Measurements from ENCODE around the gene S100A9. TPM values are rescaled to one million over a fixed set of nuclear protein-coding genes. Genes with fewer than 3 reads are reported as not detected.
"Not testable (repeated sequence)": the region's sequence is repeated elsewhere in the genome, so short reads cannot be mapped to it uniquely, and the experiment has no call there.

Gene S100A9
- total RNA-seq, 1 experiment from 2014 or later: 0.59 TPM

DNA sequence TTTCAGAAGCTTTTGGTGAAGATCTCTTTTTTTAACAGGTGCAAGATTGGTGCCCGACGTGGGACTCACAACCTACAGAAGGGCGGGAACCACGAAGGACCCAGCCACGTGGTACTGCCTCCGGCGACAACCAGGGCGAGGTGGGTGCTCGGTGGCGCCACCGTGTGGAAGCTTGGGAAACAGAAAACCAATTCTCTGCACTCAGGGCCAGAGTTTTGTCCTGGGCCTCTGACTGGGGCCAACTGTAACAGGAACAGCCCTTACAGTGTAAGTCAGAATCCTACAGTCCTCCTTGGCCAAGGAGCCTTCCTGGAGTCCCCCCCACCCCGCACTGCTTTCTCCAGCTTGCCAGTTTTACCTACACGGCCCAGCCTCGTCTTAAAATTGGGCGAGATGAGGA, 47.1 kb downstream of the S100A9 start:
- H3K9me3 ChIP-seq (ENCODE audit: control insufficient read depth in 1 of 2, insufficient read depth in 1 of 2, low read depth in 1 of 2, low read length in 2 of 2): no peaks in the 10 kb centered on the region
- peaks cover 59% of the 10 kb centered on the region for H3K27me3 ChIP-seq (ENCODE audit: insufficient read depth, low read length)
- no peaks in the 10 kb centered on the region for H3K36me3 ChIP-seq (ENCODE audit: control insufficient read depth in 1 of 2, insufficient read depth in 2 of 2, low read length in 2 of 2)
- H3K27ac ChIP-seq (ENCODE audit: low read depth, low read length): no peak overlapping the region
- H4K20me1 ChIP-seq (ENCODE audit: insufficient read depth): no peaks in the 10 kb centered on the region
- no TSS peak for BruUV-seq (replicated peaks)
- H3K4me2 ChIP-seq (ENCODE audit: low read length): no peak overlapping the region
- ChIA-PET CTCF (no interaction called here), RAD21 (ENCODE audit: low non-redundant PET in 1 of 2, low total read pairs in 2 of 2, uncharacterized antibody in 2 of 2, unreplicated experiment in 2 of 2) (no interaction called here), POLR2A (no interaction called here)
- no peak overlapping the region for H2AFZ ChIP-seq (ENCODE audit: low read depth, low read length, poor library complexity, severe bottlenecking)
- no peaks in the 10 kb centered on the region for H3K79me2 ChIP-seq (ENCODE audit: insufficient read depth, low read length)
- no peak overlapping the region for H3K4me3 ChIP-seq (replicated peaks in 1 of 2; ENCODE audit: low read depth in 1 of 2, low read length in 2 of 2)
- ATAC-seq: peak; percentile 87
- TF ChIP-seq, protein P1, sequence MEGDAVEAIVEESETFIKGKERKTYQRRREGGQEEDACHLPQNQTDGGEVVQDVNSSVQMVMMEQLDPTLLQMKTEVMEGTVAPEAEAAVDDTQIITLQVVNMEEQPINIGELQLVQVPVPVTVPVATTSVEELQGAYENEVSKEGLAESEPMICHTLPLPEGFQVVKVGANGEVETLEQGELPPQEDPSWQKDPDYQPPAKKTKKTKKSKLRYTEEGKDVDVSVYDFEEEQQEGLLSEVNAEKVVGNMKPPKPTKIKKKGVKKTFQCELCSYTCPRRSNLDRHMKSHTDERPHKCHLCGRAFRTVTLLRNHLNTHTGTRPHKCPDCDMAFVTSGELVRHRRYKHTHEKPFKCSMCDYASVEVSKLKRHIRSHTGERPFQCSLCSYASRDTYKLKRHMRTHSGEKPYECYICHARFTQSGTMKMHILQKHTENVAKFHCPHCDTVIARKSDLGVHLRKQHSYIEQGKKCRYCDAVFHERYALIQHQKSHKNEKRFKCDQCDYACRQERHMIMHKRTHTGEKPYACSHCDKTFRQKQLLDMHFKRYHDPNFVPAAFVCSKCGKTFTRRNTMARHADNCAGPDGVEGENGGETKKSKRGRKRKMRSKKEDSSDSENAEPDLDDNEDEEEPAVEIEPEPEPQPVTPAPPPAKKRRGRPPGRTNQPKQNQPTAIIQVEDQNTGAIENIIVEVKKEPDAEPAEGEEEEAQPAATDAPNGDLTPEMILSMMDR (IDR thresholded peaks at IDR 0.05 in 2 of 3, conservative IDR thresholded peaks at IDR 0.05 in 1 of 3; ENCODE audit: borderline replicate concordance in 1 of 3, insufficient read depth in 1 of 3, low read depth in 2 of 3, low read length in 2 of 3): peak; percentile 62 to 78 (median 68); a peak in 5 of 6 replicates
- TF ChIP-seq ZFX (IDR thresholded peaks at IDR 0.05) (no peak), CBX3 (IDR thresholded peaks at IDR 0.05; ENCODE audit: low read depth) (peak; percentile 99), SP1 (IDR thresholded peaks at IDR 0.05; ENCODE audit: low read depth) (no peak), POLR2A (IDR thresholded peaks at IDR 0.05; ENCODE audit: borderline replicate concordance, extremely low read depth, insufficient read depth, insufficient read length) (no peak)
- TF ChIP-seq, protein P2, sequence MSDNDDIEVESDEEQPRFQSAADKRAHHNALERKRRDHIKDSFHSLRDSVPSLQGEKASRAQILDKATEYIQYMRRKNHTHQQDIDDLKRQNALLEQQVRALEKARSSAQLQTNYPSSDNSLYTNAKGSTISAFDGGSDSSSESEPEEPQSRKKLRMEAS (IDR thresholded peaks at IDR 0.05): peak; percentile 100
- no peak overlapping the region for H3K9ac ChIP-seq (ENCODE audit: low read length)
- H3K9me2 ChIP-seq (ENCODE audit: insufficient read depth): no peaks in the 10 kb centered on the region
- intact Hi-C loops (cut with micrococcal nuclease): loop anchor here (2.0 to 5.0 kb wide), 2 partner anchors 52 to 93 kb away; no protein-coding TSS in a partner anchor
- peak; percentile 39 for DNase-seq (ENCODE audit: low read depth, low spot score)
- H3K4me1 ChIP-seq (ENCODE audit: control insufficient read depth in 1 of 2, insufficient read depth in 2 of 2, low read length in 2 of 2): no peaks in the 10 kb centered on the region

DNA sequence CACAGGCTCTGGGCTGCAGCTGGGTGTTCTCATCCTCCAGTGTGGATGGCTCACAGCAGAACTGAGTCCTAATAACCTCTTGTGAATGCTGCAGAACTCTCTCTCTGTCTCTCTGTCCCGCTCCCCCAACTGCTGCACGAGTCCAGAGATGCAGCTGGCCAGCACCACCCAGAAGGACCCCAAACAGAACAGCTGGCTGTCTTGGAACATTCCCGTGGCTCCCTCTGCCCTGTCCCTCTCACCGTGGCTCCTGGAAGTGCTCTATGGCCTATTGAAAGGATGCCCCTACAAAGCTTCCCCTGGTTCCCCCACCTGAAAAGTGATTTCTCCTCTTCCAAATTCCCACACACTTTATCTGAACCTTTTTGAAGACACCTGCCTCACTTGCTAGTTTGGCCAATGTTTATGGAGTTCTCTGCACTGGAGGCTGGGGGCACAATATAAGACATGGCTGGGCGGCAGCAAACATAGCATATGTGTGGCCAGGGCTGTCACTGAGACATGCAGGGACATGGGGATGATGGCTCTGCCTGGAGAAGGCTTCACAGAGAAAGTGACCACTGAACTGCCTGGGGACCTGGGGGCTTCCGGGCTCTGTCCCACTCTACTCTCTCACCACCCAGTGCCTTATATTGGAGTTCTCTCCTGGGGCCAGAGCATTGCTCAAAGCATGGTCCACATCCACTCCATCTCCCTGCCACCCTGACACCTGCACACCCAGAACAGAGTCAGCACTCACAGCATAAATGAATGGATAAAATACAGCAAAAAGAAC, 48.4 kb downstream of the S100A9 start:
- H3K9me3 ChIP-seq (ENCODE audit: control insufficient read depth in 1 of 2, insufficient read depth in 1 of 2, low read depth in 1 of 2, low read length in 2 of 2); H3K79me2 ChIP-seq (ENCODE audit: insufficient read depth, low read length); H3K9ac ChIP-seq (ENCODE audit: low read length); H4K20me1 ChIP-seq (ENCODE audit: insufficient read depth); H2AFZ ChIP-seq (ENCODE audit: low read depth, low read length, poor library complexity, severe bottlenecking); POLR2A ChIA-PET; H3K4me3 ChIP-seq (replicated peaks in 1 of 2; ENCODE audit: low read depth in 1 of 2, low read length in 2 of 2); H3K9me2 ChIP-seq (ENCODE audit: insufficient read depth); H3K27ac ChIP-seq (ENCODE audit: low read depth, low read length); RAD21 ChIA-PET (ENCODE audit: low non-redundant PET in 1 of 2, low total read pairs in 2 of 2, uncharacterized antibody in 2 of 2, unreplicated experiment in 2 of 2); H3K36me3 ChIP-seq (ENCODE audit: control insufficient read depth in 1 of 2, insufficient read depth in 2 of 2, low read length in 2 of 2); DNase-seq (ENCODE audit: low read depth, low spot score); ATAC-seq; CTCF ChIA-PET; BruUV-seq (replicated peaks); H3K4me1 ChIP-seq (ENCODE audit: control insufficient read depth in 1 of 2, insufficient read depth in 2 of 2, low read length in 2 of 2); H3K4me2 ChIP-seq (ENCODE audit: low read length): not testable (repeated sequence)
- peaks cover 47% of the 10 kb centered on the region for H3K27me3 ChIP-seq (ENCODE audit: insufficient read depth, low read length)
- intact Hi-C loops (cut with micrococcal nuclease): loop anchor here (2.0 kb wide), 1 partner anchor 53 kb away; no protein-coding TSS in a partner anchor

DNA sequence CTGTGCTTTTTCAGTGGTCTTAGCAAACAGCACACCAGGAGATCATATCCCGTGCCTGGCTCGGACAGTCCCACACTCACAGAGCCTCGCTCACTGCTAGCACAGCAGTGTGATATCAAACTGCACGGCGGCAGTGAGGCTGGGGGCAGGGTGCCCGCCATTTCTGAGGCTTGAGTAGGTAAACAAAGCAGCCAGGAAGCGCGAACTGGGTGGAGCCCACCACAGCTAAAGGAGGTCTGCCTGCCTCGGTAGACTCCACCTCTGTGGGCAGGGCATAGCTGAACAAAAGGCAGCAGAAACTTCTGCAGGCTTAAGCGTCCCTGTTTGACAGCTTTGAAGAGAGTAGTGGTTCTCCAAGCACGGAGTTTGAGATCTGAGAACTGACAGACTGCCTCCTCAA, 49.6 kb downstream of the S100A9 start:
- DNase-seq (ENCODE audit: low read depth, low spot score); H2AFZ ChIP-seq (ENCODE audit: low read depth, low read length, poor library complexity, severe bottlenecking); H3K4me2 ChIP-seq (ENCODE audit: low read length); H3K4me3 ChIP-seq (replicated peaks in 1 of 2; ENCODE audit: low read depth in 1 of 2, low read length in 2 of 2); POLR2A ChIA-PET; H3K9me2 ChIP-seq (ENCODE audit: insufficient read depth); CTCF ChIA-PET; ATAC-seq; H3K4me1 ChIP-seq (ENCODE audit: control insufficient read depth in 1 of 2, insufficient read depth in 2 of 2, low read length in 2 of 2); H3K36me3 ChIP-seq (ENCODE audit: control insufficient read depth in 1 of 2, insufficient read depth in 2 of 2, low read length in 2 of 2); intact Hi-C loops (cut with micrococcal nuclease); H3K9me3 ChIP-seq (ENCODE audit: control insufficient read depth in 1 of 2, insufficient read depth in 1 of 2, low read depth in 1 of 2, low read length in 2 of 2); H3K9ac ChIP-seq (ENCODE audit: low read length); H3K79me2 ChIP-seq (ENCODE audit: insufficient read depth, low read length); RAD21 ChIA-PET (ENCODE audit: low non-redundant PET in 1 of 2, low total read pairs in 2 of 2, uncharacterized antibody in 2 of 2, unreplicated experiment in 2 of 2); H4K20me1 ChIP-seq (ENCODE audit: insufficient read depth); BruUV-seq (replicated peaks); H3K27ac ChIP-seq (ENCODE audit: low read depth, low read length): not testable (repeated sequence)
- H3K27me3 ChIP-seq (ENCODE audit: insufficient read depth, low read length): peaks cover 36% of the 10 kb centered on the region
